Measurements from ENCODE around the gene PRR23A.
"Not testable (repeated sequence)": the region's sequence is repeated elsewhere in the genome, so short reads cannot be mapped to it uniquely, and the experiment has no call there.

PRR23A gene

DNA sequence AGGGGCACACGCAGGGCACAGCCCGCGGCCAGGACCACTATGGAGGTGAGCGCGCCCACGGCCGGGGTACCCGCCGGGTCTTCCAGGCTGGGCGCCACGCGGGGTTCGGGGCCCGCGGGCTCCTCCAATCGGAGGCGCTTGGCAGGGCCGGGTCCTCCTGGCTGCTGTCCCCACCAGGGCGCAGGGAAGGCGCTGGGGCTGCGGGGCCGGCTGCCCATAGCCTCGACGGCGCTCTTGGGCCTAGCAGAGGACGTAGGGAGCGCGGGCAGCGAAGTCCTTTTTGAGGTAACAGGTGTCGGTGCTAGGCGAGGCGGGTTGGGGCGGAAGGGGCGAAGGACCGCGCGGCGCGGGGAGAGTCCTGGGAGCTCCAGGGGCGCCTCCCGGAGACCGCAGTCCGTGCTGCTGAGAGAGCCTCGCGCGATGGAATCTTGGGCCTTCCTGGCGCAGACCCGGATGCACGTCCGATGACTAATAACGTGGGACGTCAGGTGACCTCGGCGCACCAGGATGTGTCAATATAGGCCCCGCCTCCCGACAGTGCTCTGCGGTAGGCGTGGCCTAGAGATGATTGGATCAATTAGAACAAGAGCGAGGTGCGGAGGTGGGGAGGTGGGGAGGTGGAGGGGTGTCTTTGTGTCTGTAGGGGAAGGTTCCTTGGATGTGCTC lies at the start of gene PRR23A:
Gene PRR23A, minus strand, starts transcription at position 218 of the 666 bp plus-strand sequence. Its CDS starts 0 bp downstream, at position 218.
- no peak for DNase-seq (ENCODE audit: low read depth)

DNA sequence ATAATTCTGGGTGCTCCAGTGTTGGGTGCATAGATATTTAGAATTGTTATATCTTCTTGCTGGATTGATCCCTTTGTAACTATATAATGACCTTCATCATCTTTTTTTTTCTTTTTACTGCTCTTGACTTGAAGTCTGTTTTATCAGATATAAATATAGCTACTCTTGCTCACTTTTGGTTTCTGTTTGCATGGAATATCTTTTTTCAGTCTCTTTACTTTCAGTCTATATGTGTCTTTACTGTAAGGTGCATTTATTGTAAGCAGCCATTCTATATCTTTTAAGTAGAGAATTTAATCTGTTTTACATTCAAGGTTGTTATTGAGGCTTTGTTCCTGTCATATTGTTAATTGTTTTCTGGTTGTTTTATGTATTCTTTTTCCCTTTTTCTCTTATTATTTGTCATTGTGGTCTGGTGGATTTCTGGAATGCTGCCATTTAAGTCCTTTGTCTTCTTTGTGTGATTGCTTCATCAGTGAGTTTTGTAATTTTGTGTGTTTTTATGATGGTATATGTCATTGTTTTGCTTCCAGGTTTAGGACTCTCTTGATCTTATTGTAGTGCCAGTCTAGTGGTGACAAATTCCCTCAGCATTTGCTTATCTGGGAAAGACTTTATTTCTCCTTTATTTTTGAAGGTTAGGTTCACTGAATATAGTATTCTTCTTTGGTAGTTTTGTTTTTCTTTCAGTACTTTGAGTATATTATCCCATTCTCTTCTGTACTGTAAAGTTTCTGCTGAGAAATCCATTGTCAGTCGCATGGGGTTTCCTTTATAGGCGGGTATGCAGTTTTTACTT lies 46.9 kb upstream of the PRR23A start:
- no peak for DNase-seq (ENCODE audit: low read depth)

DNA sequence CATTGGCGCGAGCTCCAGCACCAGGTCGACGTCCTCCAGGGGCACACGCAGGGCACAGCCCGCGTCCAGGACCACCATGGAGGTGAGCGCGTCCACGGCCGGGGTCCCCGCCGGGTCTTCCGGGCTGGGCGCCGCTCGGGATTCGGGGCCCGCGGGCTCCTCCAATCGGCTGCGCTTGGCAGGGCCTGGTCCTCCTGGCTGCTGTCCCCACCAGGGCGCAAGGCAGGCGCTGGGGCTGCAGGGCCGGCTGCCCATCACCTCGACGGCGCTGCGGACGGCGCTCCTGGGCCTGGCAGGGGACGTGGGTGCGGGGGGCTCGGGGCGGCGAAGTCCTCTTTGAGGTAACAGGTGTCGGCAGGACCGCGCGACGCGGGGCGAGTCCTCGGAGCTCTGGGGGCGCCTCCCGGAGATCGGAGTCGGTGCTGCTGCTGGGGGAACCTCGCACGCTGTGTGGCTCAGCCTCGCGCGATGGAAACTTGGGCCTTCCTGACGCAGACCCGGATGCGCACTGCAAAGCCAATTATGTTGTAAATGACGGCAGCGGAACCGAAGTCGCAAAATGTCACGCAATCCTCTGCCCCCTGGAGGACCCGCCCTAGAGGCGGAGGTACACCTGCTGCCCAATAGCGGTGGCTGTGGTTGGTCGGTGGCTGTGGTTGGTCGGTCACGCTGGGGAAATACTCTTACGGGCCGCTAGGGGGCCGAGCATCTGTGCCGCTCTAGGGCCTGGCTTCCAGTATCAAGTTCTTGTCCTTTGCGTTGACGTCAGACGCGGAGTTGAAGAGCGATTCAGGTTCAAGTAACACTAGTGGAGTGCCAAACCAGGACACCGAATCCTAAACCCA lies 38.5 kb upstream of the PRR23A start, which contains the start of gene PRR23C:
Gene PRR23C, minus strand, starts transcription at position 527 of the 845 bp plus-strand sequence. Its CDS starts 272 bp downstream, at position 255.
- DNase-seq (ENCODE audit: low read depth), result no peak

DNA sequence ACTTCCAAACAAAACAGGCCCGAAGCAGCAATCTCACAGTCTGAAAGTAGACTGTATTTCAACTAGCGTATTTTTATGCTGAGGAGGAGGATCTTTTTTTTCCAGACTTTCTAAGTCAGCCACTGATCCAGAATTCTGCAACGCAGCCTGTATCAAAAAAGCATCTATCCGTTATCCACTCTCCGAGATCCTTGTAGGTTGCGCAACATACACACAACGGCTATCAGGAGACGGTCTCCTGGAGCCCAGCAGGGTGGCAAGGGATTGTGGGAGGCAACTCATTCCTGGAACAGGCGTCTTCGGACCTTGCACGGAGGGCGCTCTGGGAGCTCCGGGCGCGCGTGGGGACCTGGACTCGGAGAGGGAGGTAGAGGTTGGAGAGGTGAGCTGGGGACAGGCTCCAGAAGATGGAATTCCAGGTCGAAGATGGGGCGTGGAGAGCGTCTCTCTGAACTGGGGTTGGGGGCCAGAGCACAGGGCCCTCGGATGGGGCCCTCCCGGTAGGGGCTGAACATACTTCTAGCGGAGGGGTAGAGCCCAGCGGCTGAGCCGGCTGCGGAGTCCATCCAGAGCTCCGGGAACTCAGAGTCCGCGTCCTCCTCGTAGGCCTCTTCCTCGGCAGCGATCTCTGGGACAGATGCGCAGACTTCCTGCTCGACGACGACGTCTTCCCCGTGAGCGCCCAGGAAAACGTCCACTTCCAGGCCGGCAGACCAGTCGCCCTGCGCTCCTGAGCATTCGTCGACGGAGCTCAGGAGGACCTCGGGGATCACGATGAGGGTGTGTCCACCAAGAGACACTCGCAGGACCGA lies 37.7 kb upstream of the PRR23A start:
- DNase-seq (ENCODE audit: low read depth), result no peak

DNA sequence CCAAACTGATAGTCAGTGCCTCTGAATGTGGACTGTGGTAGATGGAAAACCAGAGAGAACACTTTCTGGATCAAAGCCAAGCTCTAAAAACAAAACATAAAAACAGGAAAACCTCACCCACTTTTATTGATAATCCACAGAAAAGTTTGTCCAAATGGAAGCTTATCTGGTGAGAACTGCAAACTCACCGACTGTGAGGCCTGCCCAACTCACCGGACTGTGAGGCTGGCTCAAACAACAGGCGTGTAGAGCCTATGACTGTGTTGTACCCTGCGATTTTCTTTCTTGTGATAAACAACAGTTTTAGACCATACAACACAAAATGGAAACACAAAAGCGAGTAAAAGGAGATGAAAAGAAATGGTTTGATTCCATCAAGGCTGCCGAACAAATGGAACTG lies 31.4 kb upstream of the PRR23A start:
- DNase-seq (ENCODE audit: low read depth), result no peak

DNA sequence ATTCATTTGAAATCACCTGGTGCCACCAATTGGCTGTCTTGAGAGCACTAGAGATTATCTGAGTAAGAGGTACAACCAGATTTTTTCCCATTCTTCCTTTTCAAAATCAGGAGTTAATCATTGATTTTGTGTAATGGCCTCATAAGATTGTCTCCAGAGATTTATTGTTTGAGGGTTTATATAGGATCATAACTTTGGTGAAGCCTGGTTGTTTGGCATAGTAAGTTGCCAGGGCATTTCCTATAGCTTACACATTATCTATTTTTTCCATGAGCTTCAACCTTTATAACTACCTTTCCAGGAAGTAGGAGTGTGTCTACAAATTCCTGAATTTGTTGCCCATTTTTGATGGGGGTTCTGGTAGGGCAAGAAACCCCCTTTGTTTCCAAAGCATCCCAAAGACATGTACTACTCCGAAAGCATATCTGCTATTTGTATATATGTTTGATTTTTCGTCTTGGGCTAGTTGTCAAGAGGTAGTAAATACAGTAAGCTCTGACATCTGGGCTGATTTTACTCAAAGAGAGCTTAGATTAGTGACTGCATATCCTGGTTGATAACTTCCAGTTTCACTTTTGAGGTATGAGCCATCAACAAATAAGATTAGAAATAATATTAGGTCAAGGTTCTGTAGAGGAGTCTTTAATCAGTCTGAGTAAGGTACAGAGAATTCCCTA lies 26.4 kb upstream of the PRR23A start:
- DNase-seq (ENCODE audit: low read depth), result no peak

DNA sequence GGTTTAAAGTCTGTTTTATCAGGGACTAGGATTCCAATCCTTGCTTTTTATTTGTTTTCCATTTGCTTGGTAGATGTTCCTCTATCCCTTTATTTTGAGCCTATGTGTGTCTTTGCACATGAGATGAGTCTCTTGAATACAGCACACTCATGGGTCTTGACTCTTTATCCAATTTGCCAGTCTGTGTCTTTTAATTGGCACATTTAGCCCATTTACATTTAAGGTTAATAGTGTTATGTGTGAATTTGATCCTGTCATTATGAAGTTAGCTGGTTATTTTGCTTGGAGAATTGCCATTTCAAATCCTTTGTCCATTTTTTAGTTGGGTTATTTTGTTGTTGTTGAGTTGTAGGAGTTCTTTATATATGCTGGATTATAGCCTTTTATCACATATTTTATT lies 24.5 kb upstream of the PRR23A start:
- not testable (repeated sequence) for DNase-seq (ENCODE audit: low read depth)

DNA sequence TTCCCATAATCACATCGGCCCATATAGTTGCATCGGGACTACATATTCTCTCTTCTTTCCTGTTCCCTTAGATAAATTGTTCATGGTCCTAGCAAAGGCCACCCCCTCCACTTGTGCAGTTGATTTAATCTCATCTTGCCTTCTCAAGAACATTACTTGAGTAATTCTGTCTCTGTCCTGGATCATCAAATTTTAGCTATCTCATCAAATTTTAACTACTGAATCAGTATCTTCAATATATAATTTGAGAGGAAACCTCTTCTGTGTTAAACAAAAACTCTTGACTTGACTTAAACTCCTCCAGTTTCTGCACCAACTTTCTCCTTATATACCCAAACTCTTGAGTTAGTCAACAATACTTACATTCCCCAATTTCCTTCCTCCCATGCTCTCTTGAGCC lies 18.9 kb upstream of the PRR23A start:
- DNase-seq (ENCODE audit: low read depth), result no peak

DNA sequence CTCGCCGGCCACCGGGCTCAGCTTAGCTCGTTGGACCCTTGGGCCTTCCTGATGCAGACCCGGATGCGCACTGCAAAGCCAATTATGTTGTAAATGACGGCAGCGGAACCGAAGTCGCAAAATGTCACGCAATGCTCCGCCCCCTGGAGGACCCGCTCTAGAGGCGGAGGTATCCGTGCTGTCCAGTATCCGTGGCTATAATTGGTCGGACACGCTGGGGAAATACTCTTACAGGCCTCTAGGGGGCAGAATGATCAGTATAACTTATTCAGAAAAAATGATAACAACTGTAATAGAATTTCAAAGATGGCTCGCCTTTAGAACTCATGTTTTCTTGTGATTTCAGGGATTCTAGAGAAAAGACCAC lies 14.8 kb upstream of the PRR23A start, which contains the start of gene PRR23B:
Gene PRR23B, minus strand, starts transcription at position 59 of the 367 bp plus-strand sequence. CDS start 265 bp downstream, outside the sequence.
- DNase-seq (ENCODE audit: low read depth), result no peak

DNA sequence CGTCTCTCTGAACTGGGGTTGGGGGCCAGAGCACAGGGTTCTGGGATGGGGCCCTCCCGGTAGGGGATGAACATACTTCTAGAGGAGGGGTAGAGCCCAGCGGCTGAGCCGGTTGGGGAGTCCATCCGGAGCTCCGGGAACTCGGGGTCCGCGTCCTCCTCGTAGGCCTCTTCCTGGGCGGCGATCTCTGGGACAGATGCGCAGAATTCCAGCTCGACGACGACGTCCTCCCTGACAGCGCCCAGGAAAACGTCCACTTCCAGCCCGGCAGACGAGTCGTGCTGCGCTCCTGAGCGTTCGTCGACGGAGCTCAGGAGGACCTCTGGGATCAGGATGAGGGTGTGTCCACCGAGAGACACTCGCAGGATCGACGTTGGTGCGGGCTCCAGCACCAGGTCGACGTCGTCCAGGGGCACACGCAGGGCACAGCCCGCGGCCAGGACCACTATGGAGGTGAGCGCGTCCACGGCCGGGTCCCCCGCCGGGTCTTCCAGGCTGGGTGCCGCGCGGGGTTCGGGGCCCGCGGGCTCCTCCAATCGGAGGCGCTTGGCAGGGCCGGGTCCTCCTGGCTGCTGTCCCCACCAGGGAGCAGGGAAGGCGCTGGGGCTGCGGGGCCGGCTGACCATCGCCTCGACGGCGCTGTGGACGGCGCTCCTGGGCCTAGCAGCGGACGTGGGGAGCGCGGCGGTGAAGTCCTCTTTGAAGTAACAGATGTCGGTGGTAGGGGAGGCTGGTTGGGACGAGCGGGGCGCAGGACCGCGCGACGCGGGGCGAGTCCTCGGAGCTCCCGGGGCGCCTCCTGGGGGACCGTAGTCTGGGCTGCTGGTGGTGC lies 14.2 kb upstream of the PRR23A start:
- no peak for DNase-seq (ENCODE audit: low read depth)

DNA sequence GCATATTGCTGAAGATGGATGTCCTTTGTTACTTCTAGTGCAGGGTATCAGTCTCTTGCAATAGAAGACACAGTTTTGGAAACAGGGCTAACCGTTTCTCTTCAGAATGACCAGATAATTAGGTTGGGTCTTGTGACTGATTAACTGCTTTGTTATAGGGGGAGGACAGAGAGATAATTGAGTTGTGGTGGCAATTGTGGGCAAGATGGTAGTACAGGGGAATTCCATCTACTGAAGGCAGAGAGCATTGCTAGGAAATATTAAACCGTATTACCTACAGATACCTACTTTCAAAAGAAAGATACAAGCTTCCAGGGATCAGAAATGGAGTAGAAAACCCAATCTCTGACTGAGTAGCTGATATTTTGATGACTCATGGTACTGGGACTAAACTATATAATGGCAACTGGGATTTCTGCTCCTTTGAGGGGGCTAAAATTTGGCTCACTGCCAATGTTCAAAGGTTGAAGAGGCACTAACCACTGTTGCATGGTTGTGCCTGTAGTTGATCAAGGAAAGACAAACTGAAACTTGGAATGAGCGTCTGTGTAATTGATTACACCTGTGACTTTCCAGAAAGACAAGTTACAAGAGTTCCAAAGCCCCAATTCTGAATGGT lies 10.5 kb upstream of the PRR23A start:
- no peak for DNase-seq (ENCODE audit: low read depth)

DNA sequence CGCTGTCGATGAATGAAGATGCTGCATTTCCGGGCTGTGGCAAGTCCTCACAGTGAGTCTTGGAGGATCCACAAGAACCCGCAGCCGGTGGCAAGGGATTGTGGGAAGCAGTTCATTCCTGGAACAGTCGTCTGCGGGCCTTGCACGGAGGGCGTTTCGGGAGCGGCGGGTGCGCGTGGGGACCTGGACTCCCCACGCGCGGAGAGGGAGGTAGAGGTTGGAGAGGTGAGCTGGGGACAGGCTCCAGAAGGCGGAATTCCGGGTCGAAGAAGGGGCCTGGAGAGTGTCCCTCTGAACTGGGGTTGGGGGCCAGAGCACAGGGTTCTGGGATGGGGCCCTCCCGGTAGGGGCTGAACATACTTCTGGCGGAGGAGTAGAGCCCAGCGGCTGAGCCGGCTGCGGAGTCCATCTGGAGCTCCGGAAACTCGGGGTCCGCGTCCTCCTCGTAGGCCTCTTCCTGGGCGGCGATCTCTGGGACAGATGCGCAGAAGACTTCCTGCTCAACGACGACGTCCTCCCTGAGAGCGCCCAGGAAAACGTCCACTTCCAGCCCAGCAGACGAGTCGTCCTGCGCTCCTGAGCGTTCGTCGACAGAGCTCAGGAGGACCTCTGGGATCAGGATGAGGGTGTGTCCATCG lies 593 bp downstream of the PRR23A start:
- no peak for DNase-seq (ENCODE audit: low read depth)

DNA sequence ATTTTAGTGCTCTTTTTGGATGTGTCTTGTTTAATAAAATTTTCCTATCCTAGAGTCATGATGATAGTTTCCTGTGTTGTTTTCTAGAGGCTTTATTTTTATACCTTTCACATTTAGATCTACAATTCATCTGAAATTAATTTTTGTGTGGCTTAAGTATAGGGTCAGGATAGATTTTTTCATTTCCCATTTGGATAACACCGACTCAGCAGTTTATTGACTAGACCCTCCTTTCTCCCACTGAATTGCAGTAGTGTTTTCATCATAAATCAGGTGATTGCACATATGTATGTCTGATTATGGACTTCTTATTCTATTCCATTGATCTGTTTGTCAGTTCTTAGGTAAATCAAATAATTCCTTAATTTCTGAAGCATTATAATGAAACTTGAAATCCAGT lies 10.4 kb downstream of the PRR23A start:
- no peak for DNase-seq (ENCODE audit: low read depth)

DNA sequence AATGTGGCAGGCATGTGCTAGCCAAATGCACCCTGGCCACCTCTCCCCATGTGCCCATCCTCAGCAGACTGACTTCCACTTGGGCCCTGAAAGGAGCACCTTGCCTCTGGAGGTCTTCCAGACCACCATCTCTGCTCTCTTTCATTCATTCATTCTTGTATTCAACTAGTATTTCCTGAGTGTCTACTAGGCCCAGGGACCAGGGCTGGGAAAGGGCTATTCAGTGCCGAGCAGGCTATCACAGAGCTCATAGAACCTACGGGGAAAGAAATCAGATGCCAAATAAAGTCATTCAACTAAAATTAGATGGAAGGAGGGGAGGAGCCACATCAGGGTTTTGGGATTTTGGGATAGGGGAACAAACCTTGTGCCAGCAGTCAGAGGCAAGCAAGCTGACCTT lies 18.9 kb downstream of the PRR23A start:
- DNase-seq (ENCODE audit: low read depth), result no peak

DNA sequence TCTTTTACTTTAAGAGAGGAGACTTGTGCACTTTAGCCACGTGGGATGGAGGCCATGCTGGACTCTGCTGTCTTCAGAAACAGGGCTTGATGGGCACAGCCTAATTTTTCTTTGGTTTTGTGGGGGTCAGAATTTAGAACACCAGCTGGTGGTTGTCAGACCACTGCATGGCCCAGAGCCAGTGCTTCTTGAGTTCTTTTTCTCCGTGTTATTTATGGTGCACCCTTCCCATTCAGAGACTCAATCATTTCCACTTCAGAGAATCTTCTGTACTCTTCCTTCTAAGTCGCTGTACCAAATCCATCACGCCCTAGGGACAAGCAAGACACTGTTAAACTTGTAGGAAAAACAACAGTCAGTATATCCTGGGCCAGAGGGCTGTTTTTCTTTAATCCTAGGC lies 20.1 kb downstream of the PRR23A start:
- DNase-seq (ENCODE audit: low read depth), result no peak

DNA sequence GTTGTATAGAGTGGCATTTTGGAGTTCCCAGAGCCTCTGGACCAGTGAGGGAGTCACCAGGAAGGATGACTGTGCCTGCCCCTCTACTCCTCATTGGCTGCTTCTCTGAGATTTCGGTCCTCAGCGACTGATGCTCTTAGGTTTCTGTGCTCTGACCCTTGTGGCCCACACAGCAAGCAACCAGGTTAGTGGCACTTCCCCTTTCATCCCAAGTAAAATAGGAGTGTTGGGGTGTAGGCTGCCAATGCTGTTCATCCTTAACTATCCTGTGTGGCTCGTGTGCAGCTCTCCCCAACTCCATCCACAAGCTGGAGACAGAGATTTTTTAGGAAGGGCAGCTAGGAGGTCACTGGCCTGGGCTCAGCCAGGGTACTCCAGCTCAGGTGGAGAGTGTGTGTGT lies 21.3 kb downstream of the PRR23A start:
- DNase-seq (ENCODE audit: low read depth), result no peak

DNA sequence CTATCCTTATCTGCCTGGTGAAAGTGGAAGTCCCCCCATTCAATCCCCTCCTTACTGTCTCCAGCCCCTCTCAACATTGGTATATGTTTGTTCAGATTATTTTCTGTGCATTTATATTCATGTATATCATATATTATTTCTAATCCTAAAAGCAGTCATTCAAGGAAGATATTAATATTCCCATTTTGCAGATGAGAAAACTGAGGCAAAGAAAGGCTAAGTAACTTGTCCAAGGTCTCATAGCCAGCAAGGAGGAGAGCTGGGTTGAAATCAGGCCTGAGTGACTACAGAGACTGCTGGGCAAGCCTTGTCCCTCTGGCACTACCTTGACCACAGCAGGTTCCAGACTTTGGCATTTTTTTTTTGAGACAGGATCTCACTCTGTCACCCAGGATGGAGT lies 30.0 kb downstream of the PRR23A start:
- DNase-seq (ENCODE audit: low read depth), result no peak

DNA sequence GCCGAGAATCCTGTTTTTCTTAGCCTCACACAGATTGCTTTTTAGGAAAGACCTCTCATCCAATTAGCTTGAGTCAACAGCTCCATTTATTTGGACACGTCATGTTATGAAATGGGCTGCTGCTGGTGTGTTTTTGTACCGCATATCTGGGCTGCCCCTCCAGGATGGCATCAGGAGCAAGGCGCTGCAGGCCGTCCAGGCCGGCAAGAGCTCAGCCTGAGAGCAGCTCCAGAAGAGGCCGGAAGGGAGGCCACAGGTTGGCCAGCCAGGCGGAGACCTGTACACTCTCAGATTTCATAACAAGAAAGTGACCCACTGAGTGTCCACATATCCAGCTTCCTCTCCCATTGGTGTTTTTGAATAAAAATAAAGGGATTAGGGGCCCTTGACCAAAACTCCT lies 30.7 kb downstream of the PRR23A start:
- no peak for DNase-seq (ENCODE audit: low read depth)

DNA sequence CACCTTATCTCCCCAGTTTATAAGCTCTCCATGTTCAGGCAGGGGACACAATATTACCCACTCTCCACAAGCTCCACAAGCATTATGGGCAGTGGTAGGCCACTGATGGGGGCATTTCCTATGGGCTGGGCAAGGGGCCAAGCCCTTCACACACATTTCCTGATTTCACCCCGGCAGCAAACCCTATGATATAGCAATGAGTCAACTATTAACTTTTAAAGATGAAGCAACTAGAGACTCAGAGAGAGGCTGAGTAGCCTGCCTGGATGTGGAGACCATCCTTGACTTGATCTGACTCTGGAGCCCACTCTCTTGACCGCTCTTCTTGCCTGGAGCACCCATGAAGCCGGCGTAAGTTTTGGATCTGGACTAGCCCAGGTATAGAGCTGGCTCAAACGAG lies 31.6 kb downstream of the PRR23A start:
- DNase-seq (ENCODE audit: low read depth), result no peak
